HG02884 (cell line): Measurements from ENCODE around the gene ENTR1.
"Not testable (repeated sequence)": the region's sequence is repeated elsewhere in the genome, so short reads cannot be mapped to it uniquely, and the experiment has no call there.

Experiments
- ATAC-seq: cut with Tn5 transposase; IDR thresholded peaks from one replicate; pipeline ENCODE4 v1.9.1; 2021; ENCODE audit warnings: mild to moderate bottlenecking, moderate library complexity; ENCODE audit not compliant: unreplicated experiment

Gene ENTR1

GRCh38 chr9:136438548-136439480, 28.4 kb upstream of the ENTR1 start:
- peak; percentile 41 for ATAC-seq

DNA sequence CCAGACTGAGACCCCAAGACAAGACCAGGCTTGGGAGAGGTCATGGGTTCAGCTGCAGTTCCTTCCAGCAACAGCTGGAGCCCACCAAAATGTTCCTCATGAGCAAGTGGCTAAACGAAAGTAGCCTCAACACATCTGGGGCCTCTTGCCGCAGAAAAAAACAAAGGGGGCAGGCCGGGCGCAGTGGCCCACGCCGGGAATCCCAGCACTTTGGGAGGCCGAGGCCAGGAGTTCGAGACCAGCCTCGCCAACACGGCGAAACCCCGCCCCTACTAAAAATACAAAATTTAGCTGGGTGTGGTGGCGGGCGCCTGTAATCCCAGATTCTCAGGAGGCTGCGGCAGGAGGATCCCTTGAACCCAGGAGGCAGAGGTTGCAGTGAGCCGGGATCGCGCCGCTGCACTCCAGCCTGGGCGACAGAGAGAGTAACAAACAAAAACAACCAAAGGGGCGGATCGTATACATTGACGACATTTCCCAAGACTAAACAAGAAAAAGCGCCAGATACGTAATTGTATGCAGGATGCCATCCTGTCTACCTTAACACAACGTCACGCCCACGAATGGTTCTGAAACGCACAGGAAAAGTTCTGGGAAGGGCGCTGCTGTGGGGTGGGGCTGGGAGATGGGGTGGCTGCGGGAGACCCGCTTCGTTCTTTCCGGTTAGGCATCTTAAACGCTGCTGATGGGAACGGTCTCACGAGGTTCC, 27.6 kb upstream of the ENTR1 start:
- no peak for ATAC-seq

DNA sequence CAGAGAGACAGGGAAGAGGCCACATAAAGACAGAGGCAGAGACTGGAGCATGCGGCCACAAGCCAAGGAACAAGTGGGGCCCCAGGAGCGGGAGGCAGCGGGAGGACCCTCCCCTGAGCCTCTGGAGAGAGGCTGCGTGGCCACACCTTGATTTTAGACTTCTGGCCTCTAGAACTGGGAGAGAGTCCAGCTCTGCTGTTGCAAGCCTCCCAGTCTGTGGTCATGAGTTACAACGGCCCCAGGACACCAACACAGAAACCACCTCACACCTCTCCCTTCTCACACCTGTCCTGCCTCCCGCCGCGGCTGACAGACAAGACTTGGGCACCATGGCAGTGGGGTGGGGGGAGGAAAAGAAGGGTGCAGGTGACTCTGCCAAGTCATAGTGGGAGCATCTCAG, 27.0 kb upstream of the ENTR1 start:
- no peak for ATAC-seq

GRCh38 chr9:136436055-136436634, 25.7 kb upstream of the ENTR1 start:
- ATAC-seq: no peak

GRCh38 chr9:136434580-136435169, 24.3 kb upstream of the ENTR1 start:
- ATAC-seq: no peak

GRCh38 chr9:136433849-136434579, 23.6 kb upstream of the ENTR1 start:
- no peak for ATAC-seq

GRCh38 chr9:136433043-136433715, 22.8 kb upstream of the ENTR1 start:
- no peak for ATAC-seq

GRCh38 chr9:136432591-136432990, 22.2 kb upstream of the ENTR1 start:
- ATAC-seq: no peak

GRCh38 chr9:136431782-136432350, 21.5 kb upstream of the ENTR1 start:
- ATAC-seq: no peak

GRCh38 chr9:136430588-136431234, 20.3 kb upstream of the ENTR1 start:
- no peak for ATAC-seq

- no peak for ATAC-seq
Observed at GRCh38 chr9:136429683-136430491, 19.5 kb upstream of the ENTR1 start.

DNA sequence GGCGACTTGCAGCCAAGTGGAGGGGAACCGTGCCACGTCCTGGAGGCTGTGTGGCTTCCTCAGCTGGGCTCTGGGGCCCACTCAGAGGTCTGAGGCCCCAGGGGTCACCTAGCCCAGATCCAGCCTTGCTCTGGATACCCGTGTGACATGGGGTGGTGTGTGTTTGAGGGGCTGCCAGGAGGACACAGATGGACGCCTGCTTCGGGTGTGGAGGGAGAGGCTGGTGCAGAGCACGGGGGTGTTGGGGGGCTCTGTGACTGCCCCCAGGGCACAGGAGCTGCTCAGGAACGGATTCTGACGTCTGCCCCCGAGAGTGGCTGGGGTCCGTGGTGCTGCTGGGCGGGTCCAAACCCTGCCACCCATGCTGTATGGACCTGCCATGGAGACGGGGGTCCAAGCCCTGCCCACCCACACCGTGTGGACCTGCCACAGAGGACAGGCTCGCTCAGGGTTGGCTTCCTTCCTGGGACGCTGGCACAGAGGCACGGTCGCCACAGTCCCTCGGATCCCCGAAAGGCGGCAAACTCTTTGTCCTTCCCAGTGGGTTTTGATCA, 18.7 kb upstream of the ENTR1 start:
- ATAC-seq: no peak

DNA sequence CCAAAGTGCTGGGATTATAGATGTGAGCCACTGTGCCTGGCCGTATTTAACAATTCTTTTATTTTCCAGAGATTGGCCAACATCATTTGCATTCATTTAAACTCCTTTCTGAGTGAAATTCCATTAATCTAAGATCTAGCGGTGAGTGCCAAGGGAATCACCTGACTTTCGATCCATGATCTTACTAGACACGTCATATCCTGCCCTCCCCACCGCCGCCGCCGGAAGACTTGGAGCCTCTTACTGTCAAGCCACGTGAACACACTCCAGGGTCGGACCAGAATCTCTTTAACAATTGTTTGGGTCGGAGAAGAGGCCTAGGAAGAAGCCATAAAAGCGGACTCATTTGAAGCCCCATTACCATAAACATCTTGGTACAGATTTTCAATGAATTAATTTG, 16.4 kb upstream of the ENTR1 start:
- no peak for ATAC-seq

DNA sequence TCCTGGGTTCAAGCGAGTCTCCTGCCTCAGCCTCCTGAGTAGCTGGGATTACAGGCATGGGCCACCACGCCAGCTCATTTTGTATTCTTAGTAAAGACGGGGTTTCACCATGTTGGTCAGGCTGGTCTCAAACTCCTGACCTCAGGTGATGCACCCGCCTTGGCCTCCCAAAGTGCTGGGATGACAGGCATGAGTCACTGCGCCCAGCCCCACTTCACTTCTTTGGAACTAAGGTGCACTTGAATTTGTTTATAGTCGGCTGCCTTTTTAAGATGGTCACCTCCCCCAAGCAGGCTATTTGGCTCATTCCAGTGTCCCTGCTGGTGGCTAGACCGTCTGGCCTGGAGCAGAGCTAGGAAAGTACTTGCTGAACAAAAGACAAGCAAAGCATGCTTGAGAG, 15.0 kb upstream of the ENTR1 start:
- not testable (repeated sequence) for ATAC-seq

- no peak for ATAC-seq
Observed at GRCh38 chr9:136424750-136425362, 14.4 kb upstream of the ENTR1 start.

DNA sequence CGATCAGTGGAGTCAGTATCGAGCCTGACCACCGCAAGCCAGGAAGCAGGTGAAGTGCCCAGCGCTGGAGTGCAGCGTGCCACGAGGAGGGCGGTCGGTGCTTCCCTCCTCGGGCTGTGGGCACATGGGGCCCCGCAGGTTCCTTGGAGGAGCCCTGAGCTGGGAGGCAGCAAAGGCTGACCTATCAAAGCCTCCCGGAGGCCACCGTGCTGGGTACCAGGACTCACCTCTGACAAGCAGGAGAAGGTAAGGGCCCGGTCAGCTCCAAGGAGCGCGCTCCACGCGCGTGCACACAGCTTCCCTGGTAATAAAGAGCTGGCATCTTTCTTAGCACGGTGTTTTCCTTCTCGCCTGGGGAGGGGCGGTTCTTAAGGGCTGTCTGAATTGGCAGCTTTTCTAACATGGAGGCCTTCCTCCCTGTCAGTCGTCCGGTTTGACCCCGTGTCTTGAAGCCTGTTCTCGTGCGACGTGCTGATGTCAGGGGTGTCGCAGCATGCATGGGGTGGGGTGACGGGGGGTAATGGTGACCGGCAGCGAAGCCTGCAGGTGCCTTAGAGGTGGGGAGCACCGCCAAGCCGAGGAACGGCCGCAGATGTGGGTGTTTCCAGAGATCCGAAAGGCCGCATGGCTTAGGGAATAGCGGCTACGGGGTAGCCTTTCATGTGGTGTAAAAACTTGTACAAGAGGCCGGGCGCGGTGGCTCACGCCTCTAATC, 13.2 kb upstream of the ENTR1 start:
- no peak for ATAC-seq

DNA sequence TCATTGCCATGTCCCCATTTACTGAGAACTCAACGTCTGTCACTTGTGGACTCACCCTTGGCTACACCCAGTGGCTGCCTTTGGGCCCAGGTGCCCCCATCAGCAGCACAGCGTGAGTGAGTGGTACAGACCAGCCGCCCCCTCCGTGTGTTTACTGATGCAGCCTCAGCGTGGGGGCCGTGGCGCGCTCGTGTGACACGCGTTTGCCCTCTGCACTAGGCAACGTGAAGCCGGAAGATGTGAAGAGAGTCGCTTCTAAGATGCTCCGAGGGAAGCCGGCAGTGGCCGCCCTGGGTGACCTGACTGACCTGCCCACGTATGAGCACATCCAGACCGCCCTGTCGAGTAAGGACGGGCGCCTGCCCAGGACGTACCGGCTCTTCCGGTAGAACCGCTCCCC, 12.5 kb upstream of the ENTR1 start:
- ATAC-seq: no peak
